Psoas muscle (tissue), 8 donors: ENCODE data around the gene CEMIP2. TPM values are rescaled to one million over a fixed set of nuclear protein-coding genes. Genes with fewer than 3 reads are reported as not detected.

Experiments used
- ATAC-seq, 4 donors: fragments of 200-7000 bp; cut with Tn5 transposase; one replicate each; pipeline ENCODE4 v1.9.1; 2020; ENCODE audit warnings: moderate library complexity in 3 of 4, mild to moderate bottlenecking in 2 of 4
- DNase-seq, 2 donors: peaks; one replicate each; pipeline ENCODE4 v3.0.0-alpha.2; 2020
- H3K27ac ChIP-seq: fragments of 200-600 bp; one replicate; pipeline ENCODE4 v1.8.0; 2022
- H3K27me3 ChIP-seq, 3 donors: fragments of 200-600 bp in 1 of 3; one replicate each; pipeline versions ENCODE4 v1.6.1 to v1.8.0; 2013 to 2022; ENCODE audit warnings: low read length in 2 of 3, mild to moderate bottlenecking in 2 of 3, moderate library complexity in 1 of 3; ENCODE audit not compliant: insufficient read depth in 3 of 3
- H3K36me3 ChIP-seq, 2 donors: fragments of 200-600 bp in 1 of 2; one replicate each; pipeline versions ENCODE4 v1.6.1 to v1.8.0; 2013 to 2022; ENCODE audit warnings: low read depth in 1 of 2, mild to moderate bottlenecking in 1 of 2, moderate library complexity in 1 of 2; ENCODE audit not compliant: insufficient read depth in 1 of 2
- H3K4me1 ChIP-seq: fragments of 200-600 bp; one replicate; pipeline ENCODE4 v1.8.0; 2022
- H3K4me3 ChIP-seq: fragments of 200-600 bp; one replicate; pipeline ENCODE4 v1.8.0; 2022; ENCODE audit warnings: mild to moderate bottlenecking
- H3K9me3 ChIP-seq: fragments of 200-600 bp; one replicate; pipeline ENCODE4 v1.8.0; 2022
- CTCF ChIP-seq: fragments of 200-600 bp; IDR thresholded peaks from one replicate; pipeline ENCODE4 v1.8.0; 2022; ENCODE audit warnings: antibody characterized with exemption
- WGBS, 3 donors: extraction: QIAGEN DNeasy Blood & Tissue Kit; methylation state at CpG; one replicate each; pipeline versions ENCODE4 v1.1.6 to v1.1.7; 2013; 5-methylcytosine and 5-hydroxymethylcytosine counted together
- intact Hi-C, 2 donors: fragments of 100-400 bp; cut with DNase I; formaldehyde crosslinking; loops; one replicate each; pipeline versions ENCODE4 v1.11.0 to v1.14.2; 2022
- polyA plus RNA-seq, 3 donors: library from polyadenylated mRNA; stranded (reverse); fragments of 200-250 nt; gene quantifications; one replicate each; pipeline ENCODE4 v1.2.3, GENCODE V29; 2013
- total RNA-seq, 4 donors: library from RNA; stranded (reverse); fragmentation: NEBNext Ultra II Directional in 2 of 4; extraction: Animal tissue kit (Norgen Biotek cat#: 25700) in 2 of 4; gene quantifications; one replicate each; pipeline versions ENCODE4 v1.2.1 to v1.2.4, GENCODE V29; 2021 to 2023
- donor health status: healthy with polysubstance abuse.
- donor health status: DM: no; HTN: no; CAD: no; lungs with moderate emphysema.
- donor health status: Bipolar disorder and iron deficiency.
- donor health status: healthy.
- donor health status: DM: yes; HTN: yes; CAD: no.
- donor health status: DM: no; HTN: no; CAD: no.
- donor health status: DM: no; HTN: no; CAD: no.
- donor health status: DM: yes; HTN: yes; CAD: no.

Gene CEMIP2
- total and polyA plus RNA-seq, 7 donors, result 5.9 to 20.3 (median 9.6) TPM

- ATAC-seq, result no peak
- TF ChIP-seq CTCF, result no peak
- Histone ChIP-seq H3K27me3 (no peaks in the 10 kb centered on the region), H3K4me1 (no peaks in the 10 kb centered on the region), H3K27ac (no peak overlapping the region), H3K36me3 (peaks cover 0 to 20% of the 10 kb centered on the region in 2 donors), H3K4me3 (no peak overlapping the region), H3K9me3 (no peaks in the 10 kb centered on the region)
- intact Hi-C loops, result no loop called here
- DNase-seq, result no peak
- whole genome bisulfite sequencing, 3 donors, result 79 to 81% (median 81%) methylated on average over 9 of the region's 9 CpGs
Observed at GRCh38 chr9:71683598-71684235, 84.6 kb downstream of the CEMIP2 start.

- no peak overlapping the region for H3K27ac ChIP-seq
- 46 to 60% (median 49%) methylated on average over 3 of the region's 3 CpGs for WGBS, 3 donors
Observed at GRCh38 chr9:71681708-71682272, 86.5 kb downstream of the CEMIP2 start.

GRCh38 chr9:71681104-71681707 is 87.1 kb downstream of the CEMIP2 start:
- no peak for ATAC-seq
- no peak for DNase-seq
- no peaks in the 10 kb centered on the region for H3K4me1 ChIP-seq
- WGBS, 3 donors, result 67 to 87% (median 78%) methylated on average over 1 of the region's 1 CpG
- no peak overlapping the region for H3K4me3 ChIP-seq
- H3K27ac ChIP-seq, result no peak overlapping the region
- peaks cover 0 to 8% of the 10 kb centered on the region in 2 donors for H3K36me3 ChIP-seq
- intact Hi-C loops, result no loop called here
- no peak for TF ChIP-seq CTCF
- no peaks in the 10 kb centered on the region for H3K9me3 ChIP-seq
- no peaks in the 10 kb centered on the region for H3K27me3 ChIP-seq

More at GRCh38 chr9:71681708-71682272, 86.5 kb downstream of the CEMIP2 start:
- Histone ChIP-seq H3K9me3 (no peaks in the 10 kb centered on the region), H3K36me3 (peaks cover 0 to 9% of the 10 kb centered on the region in 2 donors), H3K4me3 (no peak overlapping the region), H3K4me1 (no peaks in the 10 kb centered on the region), H3K27me3 (no peaks in the 10 kb centered on the region)
- ATAC-seq, result peak in 3 of 4 donors; percentile 33 to 51 (median 46)
- no peak for TF ChIP-seq CTCF
- no peak for DNase-seq
- intact Hi-C loops, result loop anchor here in 1 of 2 donors (1.0 kb wide), 1 partner anchor 93 kb away; no protein-coding TSS in a partner anchor

- 36 to 40% (median 37%) methylated on average over 5 of the region's 5 CpGs for WGBS, 3 donors
- intact Hi-C loops, result no loop called here
- Histone ChIP-seq H3K4me3 (no peak overlapping the region), H3K27ac (no peak overlapping the region), H3K27me3 (no peaks in the 10 kb centered on the region), H3K4me1 (no peaks in the 10 kb centered on the region), H3K9me3 (no peaks in the 10 kb centered on the region), H3K36me3 (peaks cover 0 to 8% of the 10 kb centered on the region in 2 donors)
- ATAC-seq (no peak), DNase-seq (no peak)
- no peak for TF ChIP-seq CTCF
Observed at GRCh38 chr9:71680189-71680980, 87.9 kb downstream of the CEMIP2 start.
